Vagina (tissue), 2 donors: ENCODE results near the gene KRTAP5-3.
"Not testable (repeated sequence)": the region's sequence is repeated elsewhere in the genome, so short reads cannot be mapped to it uniquely, and the experiment has no call there.

Experiments
- CTCF ChIP-seq, 3 experiments: fragments of 450-650 bp in 2 of 3; fragments of 200-600 bp in 1 of 3; sonication (generic) in 1 of 3; IDR thresholded peaks; one replicate each; pipeline ENCODE4 v1.5.1; 2017 to 2019; ENCODE audit warnings: antibody characterized with exemption in 3 of 3, mild to moderate bottlenecking in 2 of 3, moderate library complexity in 2 of 3
- POLR2A ChIP-seq, 2 donors: fragments of 450-650 bp; IDR thresholded peaks; one replicate each; pipeline ENCODE4 v1.6.1; 2017; ENCODE audit warnings: antibody characterized with exemption in 2 of 2, mild to moderate bottlenecking in 2 of 2, moderate library complexity in 2 of 2

- TF ChIP-seq CTCF, POLR2A (IDR thresholded peaks at IDR 0.05): not testable (repeated sequence)
Observed at GRCh38 chr11:1596576-1597121, 11.6 kb downstream of the KRTAP5-3 start.
